ENCODE measurements around the gene SWAP70.

Gene SWAP70

DNA sequence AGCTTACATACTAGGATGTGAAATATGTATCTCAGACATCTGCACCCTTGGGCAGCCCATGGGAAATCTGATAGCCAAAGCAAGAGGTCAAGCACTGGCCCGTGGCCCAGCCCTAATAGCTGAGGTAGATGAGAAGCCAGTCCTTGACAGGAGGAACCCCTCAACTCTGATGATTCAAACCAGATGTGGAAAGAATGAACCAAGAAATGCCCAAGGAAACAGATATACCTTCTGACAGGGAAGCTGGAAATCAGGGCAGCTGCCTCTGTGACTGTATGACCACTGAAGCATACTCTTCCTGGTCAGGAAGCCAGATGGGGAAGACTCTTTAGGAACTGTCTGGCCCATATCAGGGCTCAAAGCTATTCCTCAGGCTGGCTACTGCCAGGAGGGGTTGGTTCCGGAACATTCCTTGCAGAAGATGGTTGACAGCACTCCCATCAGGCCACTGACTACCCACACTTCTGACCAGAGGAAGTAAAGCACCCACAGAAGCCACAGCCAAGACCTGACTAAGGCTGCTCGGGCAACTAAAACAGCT is 124.2 kb downstream of the SWAP70 start:
- H3K4me3 ChIP-seq (ENCODE audit: low read depth, low read length) = no peak overlapping the region
- peak; percentile 81 for DNase-seq (ENCODE audit: low read depth)

- no peak overlapping the region for H3K4me3 ChIP-seq (ENCODE audit: low read depth, low read length)
- DNase-seq (ENCODE audit: low read depth) = no peak
These were observed 126.0 kb downstream of the SWAP70 start for GRCh38 chr11:9789910-9790309.

DNA sequence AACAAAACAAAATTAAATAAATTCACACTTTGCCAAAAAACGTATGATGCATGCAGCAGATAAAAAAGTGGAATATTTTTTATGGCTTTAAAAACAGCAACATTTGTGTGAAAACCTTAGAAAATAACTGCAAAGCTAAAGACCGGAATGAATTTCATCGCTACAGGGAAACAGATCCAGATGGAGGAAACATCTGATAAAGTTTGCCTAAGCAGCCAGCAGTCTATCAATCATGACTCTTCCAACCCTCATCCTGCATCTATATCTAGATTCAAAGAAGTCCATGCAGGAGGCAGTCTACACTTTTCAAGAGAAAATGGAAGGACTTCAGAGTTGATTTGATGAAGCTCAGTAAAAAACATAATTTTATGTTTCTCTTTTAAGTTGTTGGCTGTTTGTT is 126.8 kb downstream of the SWAP70 start:
- no peak overlapping the region for H3K4me3 ChIP-seq (ENCODE audit: low read depth, low read length)
- DNase-seq (ENCODE audit: low read depth) = no peak

DNA sequence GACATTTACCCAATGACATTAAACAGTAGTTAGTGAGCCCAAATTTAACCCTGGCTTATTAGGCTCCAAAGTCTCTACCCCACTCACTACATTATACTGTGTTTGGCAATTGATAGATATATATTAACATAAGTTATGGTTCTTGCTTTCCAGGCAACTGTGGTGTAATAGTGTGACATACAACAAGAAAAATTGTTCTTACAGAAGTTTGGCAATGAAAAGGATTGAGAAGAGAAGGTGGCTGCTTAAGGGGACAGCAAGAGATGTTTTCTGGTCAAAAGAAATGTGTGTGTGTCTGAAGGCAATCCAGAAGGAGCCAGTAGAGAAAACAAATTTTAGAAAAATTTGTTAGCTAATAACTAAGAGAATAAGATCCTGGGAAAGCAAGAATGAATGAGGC is 132.4 kb downstream of the SWAP70 start:
- H3K4me3 ChIP-seq (ENCODE audit: low read depth, low read length) = no peak overlapping the region
- no peak for DNase-seq (ENCODE audit: low read depth)

- no peak for DNase-seq (ENCODE audit: low read depth)
- H3K4me3 ChIP-seq (ENCODE audit: low read depth, low read length) = no peak overlapping the region
These were observed 133.0 kb downstream of the SWAP70 start for GRCh38 chr11:9796854-9797253.

DNA sequence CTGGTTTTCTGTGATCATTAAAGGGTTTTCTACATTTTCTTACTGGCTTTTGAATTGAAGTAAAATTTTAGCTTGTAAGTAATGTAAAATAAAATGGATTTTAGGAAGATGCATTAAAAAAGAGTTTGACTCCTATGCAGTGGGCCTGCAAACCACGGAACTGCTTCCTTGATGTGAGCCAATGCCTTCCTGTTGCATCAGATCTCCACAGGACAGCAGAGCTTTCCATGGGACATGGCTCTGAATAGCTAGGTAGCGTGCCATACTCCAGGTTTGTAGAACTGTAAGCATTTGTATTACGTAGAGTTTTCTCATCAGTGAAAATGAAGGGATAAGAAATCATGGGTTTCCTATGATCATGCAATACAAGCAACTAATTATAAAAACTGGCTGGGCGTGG is 133.4 kb downstream of the SWAP70 start:
- no peak overlapping the region for H3K4me3 ChIP-seq (ENCODE audit: low read depth, low read length)
- no peak for DNase-seq (ENCODE audit: low read depth)

GRCh38 chr11:9799886-9800285 is 136.0 kb downstream of the SWAP70 start:
- no peak for DNase-seq (ENCODE audit: low read depth)
- no peak overlapping the region for H3K4me3 ChIP-seq (ENCODE audit: low read depth, low read length)

DNA sequence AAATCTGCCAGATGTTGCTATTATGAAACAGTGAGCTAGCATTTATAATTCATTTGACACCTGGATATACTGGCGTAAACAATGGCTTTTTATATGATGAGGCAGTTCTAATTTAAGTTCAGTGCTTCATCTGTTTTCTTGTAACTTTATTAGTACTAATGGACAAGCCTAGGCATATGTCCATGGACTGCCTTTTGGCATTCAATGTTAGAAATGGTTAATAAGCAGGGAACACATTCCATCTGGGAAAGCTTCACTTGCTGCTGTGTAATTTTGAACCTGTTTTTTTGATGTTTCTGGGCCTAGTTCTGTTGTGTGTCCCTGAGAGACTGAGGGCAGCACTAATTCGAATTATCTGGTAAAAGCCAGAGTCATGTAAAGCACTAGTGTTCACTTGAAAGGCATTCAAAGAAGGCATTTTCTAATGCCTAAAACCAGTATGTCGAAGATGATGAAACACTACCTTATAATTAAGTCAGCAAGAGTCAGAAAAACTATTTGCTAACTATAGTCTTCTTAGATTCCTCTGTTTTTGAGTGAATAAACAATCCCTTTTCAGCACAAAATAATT is 138.5 kb downstream of the SWAP70 start:
- DNase-seq (ENCODE audit: low read depth) = peak; percentile 72
- no peak overlapping the region for H3K4me3 ChIP-seq (ENCODE audit: low read depth, low read length)
